Measurements from ENCODE around the gene MSI2. TPM values are rescaled to one million over a fixed set of nuclear protein-coding genes. Genes with fewer than 3 reads are reported as not detected.

MSI2 gene
- total RNA-seq, 1 donor from 2014 or later: 44.6 TPM

GRCh38 chr17:57648720-57649119 is 392.4 kb downstream of the MSI2 start:
- DNase-seq: no peak

DNA sequence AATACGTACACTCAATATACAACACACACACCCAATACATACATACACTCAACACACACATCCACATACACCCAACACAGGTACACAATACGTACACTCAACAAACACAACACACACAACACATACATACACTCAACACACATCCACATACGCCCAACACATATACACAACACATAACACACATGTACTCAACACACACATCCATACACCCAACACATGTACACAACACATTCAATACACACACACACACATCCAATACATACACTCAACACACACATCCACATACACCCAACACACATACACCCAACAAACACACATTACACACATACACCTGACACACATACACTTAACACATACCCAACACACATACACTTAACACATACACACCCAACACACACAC is 392.9 kb downstream of the MSI2 start:
- DNase-seq: no peak

GRCh38 chr17:57649731-57650484 is 393.6 kb downstream of the MSI2 start:
- no peak for DNase-seq

- no peak for DNase-seq
These were observed 394.2 kb downstream of the MSI2 start for GRCh38 chr17:57650548-57650947.

GRCh38 chr17:57651451-57651850 is 395.1 kb downstream of the MSI2 start:
- no peak for DNase-seq

GRCh38 chr17:57651996-57652395 is 395.7 kb downstream of the MSI2 start:
- no peak for DNase-seq

DNA sequence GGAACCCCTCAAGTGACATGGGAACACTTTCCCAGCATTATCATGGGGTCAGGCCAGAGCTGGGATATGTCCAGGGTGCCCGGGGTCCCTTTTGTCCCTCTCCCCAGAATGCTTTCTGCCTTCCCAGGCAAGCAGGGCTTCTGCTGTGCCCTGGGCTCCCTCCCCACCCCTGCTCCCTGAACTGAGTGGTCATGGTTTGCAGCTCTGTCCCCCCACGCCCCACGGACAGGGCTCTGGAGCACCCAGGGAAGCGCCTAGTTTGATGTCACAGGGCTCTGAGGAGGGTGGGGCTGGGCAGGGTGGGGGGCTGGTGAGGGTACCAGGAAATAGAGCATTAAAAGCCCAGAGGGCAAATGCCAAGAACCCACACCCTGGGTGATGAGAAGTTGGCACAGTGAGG is 396.5 kb downstream of the MSI2 start:
- DNase-seq: no peak

DNA sequence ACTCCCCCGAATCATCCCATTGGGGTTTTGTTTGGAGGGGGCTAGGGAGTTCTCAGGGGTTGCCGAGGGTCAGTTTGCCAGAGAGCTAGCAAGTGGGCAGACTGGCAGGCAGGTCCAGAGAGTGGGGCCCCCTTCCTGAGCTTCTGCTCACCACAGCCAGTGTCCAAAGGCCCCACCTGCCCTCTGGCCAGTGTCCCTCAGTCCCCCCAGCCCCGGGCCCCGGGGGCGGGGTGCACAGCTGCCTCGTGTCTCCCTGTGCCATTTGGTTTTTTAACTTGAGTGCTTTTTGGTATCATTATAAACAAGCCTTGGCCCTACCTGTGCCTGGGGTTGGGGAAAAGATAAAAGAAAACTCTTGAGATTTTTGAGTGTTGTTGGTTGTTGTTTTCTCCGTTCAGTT is 397.0 kb downstream of the MSI2 start:
- DNase-seq: no peak

DNA sequence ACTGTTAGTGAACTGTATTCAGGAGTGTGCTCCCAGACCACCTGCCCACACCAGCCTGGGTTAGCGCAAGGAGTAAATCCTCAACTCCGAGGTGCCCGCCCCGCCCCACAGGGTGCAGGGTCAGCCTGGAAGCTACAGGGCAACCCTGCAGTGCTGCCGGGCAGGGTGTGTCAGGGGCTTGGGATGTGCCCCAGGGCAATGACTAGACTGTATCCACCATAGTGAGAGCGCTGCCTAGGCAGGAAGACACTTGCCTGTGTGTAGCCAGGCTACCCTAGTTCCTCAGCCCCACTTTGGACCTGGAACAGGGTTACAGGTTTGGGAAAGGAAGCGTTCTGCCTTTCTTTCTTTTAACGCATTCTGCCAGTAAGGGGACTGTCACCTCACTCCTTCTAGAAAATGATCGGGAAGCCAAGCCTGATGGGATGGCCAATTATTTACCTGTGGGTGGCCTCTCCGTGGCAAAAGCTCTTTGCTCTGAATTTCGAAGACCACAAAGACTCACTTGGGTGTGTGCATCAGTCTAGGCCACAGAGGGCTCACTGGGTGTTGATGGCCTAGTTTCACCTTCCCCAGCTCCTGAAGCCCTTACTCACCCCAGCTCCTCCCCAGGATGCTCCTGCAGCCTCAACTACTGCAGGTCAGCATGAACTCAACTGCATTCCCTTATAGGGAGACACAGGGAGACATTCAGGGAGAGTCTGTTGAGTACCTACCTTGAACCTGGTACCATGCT is 397.9 kb downstream of the MSI2 start:
- DNase-seq: no peak

DNA sequence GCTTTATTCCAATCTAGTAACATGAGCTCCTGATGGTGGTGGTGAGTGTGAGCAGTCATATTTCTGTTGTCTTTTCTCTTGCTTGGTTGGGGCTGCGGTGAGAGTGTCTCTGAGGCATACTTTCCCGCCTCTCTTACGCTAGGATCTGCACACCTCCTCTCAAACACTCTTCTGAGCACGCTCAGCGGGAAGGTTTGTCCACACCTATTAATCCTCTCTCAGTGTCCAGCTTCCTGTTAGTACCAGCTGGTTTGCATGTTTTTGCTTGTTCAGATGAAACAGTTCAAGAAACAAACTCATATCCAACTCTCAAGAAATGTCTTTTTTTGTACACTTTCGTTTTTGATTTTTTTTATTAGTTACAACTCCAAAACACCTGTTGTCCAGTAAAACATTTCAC is 399.2 kb downstream of the MSI2 start:
- DNase-seq: no peak

DNA sequence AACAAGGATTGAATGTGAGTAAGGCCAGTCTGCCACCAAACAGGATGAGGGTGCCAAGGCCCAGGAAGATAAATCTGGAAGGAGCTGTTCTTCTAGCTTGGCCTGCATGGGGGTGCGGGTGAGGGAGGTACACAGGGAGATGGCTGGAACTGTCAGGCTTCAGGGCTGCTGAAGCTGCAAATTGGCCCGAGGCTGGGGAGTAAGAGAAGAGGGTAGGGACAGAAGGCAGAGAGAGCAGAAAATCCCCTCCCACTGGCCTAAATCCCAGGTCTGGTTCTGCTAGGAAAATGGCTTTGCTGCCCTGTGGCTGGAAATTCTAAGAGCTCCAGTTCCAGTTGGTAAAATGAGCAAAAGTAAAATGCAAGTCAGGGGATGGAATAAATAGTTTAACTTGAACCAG is 400.9 kb downstream of the MSI2 start:
- no peak for DNase-seq

DNA sequence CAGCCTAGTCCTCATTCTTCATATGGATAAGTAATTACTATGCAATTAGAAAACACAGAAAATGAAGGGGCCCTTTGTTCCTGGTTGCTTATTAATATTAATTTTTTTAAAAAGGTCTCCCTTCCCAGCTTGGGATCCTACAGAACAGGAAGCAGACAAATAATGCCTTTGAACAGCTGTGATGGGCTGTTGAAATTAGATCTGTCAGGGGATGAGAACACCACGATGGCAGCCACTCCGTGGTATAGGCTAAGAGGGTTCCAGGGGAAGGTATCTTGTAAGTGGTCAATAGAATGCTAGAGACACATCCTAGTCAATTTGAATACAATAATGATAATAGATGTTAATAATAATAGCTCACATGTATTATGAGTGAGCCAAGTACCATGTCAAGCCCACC is 405.7 kb downstream of the MSI2 start:
- DNase-seq: no peak

- peak; percentile 98 for DNase-seq
These were observed 406.5 kb downstream of the MSI2 start for GRCh38 chr17:57662644-57663308.

GRCh38 chr17:57663326-57664070 is 407.2 kb downstream of the MSI2 start:
- no peak for DNase-seq

DNA sequence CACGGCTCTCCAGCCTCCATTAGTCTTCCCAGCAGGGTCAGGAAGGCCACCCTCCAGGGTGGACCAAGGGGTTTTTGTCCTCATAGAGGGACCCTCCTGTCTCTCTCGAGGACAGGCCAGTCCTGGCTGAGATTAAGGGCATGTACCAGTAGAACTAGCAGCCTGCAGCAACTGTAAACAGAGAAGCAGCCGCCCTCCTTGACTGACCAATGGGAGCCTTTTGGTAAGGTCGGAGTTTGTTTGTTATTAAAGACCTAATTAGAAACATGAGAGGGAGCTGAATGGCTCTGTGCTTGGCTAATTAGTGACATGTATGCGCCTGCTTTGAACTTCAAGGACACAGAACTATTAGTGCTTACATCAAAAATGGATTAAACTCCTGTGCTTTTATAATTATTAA is 408.8 kb downstream of the MSI2 start:
- no peak for DNase-seq

DNA sequence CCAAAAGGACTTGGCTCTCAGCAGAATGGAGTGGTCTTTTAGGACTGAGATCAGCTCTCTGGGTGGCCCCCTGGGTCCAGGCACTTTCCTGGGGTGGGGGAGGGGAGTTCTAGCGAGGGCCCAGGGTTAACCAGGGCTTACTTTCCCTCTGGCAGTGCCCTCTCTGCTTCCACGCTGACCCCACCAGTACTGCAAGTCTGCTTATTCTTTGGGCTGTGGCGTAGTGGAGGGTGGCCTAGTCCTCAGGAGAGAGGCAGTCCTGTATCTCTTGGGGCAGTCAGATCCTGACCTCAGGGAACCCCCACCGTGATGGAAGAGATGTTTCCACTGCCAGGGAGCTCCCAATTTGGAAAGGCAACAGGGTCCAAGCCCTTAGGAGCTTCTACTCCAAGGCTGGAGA is 409.4 kb downstream of the MSI2 start:
- DNase-seq: no peak

DNA sequence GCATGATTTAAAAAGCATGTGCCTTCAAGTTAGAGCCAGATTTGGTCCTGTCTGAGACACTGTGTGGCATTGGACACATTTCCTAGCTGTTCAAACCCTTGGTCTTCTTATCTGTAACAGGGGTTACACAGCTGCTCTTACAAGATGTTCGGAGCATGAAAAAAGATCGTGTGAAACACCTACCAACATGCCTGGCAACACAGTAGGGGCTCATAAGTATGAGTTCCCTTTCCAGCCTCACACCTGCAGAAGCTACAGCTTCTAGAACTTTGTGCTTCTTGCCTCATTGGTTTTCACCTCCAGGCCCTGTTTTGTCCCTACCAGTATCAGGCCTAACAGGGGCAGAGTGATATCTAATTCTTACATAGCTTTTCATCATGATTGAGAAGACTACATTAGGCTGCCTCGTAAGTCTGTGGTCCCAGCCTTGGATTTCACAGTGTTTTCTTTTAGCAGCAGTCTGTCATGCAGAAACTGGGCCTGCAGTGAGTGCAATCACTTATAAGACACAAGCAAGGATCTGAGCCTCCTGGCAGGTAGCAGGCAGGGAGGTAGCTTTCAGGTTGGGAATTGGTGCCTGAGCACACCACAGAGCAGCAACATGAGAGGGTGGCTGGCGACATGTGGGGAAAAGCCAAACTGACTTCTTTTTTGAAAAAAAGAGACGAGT is 410.0 kb downstream of the MSI2 start:
- no peak for DNase-seq

DNA sequence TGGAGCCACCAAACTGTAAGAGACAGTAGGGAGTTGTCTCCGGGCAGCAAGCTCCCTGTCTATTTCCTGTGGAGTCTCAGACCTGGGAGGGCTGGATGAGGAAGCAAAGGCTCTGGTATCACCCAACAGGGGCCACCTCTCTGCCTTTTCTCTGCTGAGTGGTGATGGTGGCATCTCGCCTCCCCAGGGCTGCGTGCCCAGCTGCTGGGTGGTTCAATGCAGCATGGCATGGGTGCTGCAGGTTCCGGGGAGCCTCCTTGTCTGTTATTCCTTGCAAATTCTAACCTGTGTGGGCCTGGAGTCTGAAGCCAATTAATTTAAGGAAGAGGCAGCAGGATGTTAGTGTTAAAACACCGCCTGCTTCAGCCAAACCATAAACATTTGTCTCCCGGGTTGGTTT is 410.6 kb downstream of the MSI2 start:
- DNase-seq: no peak

GRCh38 chr17:57667461-57667923 is 411.2 kb downstream of the MSI2 start:
- no peak for DNase-seq

GRCh38 chr17:57668332-57668731 is 412.0 kb downstream of the MSI2 start:
- no peak for DNase-seq

- DNase-seq: no peak
These were observed 413.6 kb downstream of the MSI2 start for GRCh38 chr17:57669671-57670529.
